Measurements from ENCODE around the gene THSD7B. TPM values are rescaled to one million over a fixed set of nuclear protein-coding genes. Genes with fewer than 3 reads are reported as not detected.

Gene THSD7B
- total RNA-seq, 1 donor = under 0.01 TPM

GRCh38 chr2:137138263-137138662, 372.9 kb downstream of the THSD7B start:
- H3K4me2 ChIP-seq (ENCODE audit: insufficient read depth, low read length) = no peak overlapping the region
- H3K4me3 ChIP-seq (ENCODE audit: insufficient read depth, low read length) = no peak overlapping the region
- H3K27me3 ChIP-seq (ENCODE audit: insufficient read depth, low read length) = no peaks in the 10 kb centered on the region
- no peak overlapping the region for H3K27ac ChIP-seq (ENCODE audit: low read depth, low read length)
- H3K36me3 ChIP-seq (ENCODE audit: insufficient read depth, low read length) = no peaks in the 10 kb centered on the region
- H4K20me1 ChIP-seq (ENCODE audit: insufficient read depth, low read length) = no peaks in the 10 kb centered on the region
- no peak for DNase-seq (ENCODE audit: insufficient read length, low spot score, missing footprints)
- TF ChIP-seq, protein P1, sequence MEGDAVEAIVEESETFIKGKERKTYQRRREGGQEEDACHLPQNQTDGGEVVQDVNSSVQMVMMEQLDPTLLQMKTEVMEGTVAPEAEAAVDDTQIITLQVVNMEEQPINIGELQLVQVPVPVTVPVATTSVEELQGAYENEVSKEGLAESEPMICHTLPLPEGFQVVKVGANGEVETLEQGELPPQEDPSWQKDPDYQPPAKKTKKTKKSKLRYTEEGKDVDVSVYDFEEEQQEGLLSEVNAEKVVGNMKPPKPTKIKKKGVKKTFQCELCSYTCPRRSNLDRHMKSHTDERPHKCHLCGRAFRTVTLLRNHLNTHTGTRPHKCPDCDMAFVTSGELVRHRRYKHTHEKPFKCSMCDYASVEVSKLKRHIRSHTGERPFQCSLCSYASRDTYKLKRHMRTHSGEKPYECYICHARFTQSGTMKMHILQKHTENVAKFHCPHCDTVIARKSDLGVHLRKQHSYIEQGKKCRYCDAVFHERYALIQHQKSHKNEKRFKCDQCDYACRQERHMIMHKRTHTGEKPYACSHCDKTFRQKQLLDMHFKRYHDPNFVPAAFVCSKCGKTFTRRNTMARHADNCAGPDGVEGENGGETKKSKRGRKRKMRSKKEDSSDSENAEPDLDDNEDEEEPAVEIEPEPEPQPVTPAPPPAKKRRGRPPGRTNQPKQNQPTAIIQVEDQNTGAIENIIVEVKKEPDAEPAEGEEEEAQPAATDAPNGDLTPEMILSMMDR (IDR thresholded peaks at IDR 0.05; ENCODE audit: extremely low read depth, low read depth, low read length) = no peak
- H3K9me3 ChIP-seq (ENCODE audit: low read depth, low read length) = no peaks in the 10 kb centered on the region
- no peaks in the 10 kb centered on the region for H3K79me2 ChIP-seq (ENCODE audit: insufficient read depth, low read length)
- no peaks in the 10 kb centered on the region for H3K4me1 ChIP-seq (ENCODE audit: insufficient read depth, low read length)
- no peak overlapping the region for H2AFZ ChIP-seq (ENCODE audit: low read length)

- H2AFZ ChIP-seq (ENCODE audit: low read length) = no peak overlapping the region
- H3K4me3 ChIP-seq (ENCODE audit: insufficient read depth, low read length) = no peak overlapping the region
- H3K36me3 ChIP-seq (ENCODE audit: insufficient read depth, low read length) = no peaks in the 10 kb centered on the region
- TF ChIP-seq, protein P1 (IDR thresholded peaks at IDR 0.05; ENCODE audit: extremely low read depth, low read depth, low read length) = no peak
- peaks cover 22% of the 10 kb centered on the region for H3K4me1 ChIP-seq (ENCODE audit: insufficient read depth, low read length)
- H3K4me2 ChIP-seq (ENCODE audit: insufficient read depth, low read length) = no peak overlapping the region
- H3K9me3 ChIP-seq (ENCODE audit: low read depth, low read length) = no peaks in the 10 kb centered on the region
- no peak overlapping the region for H3K27ac ChIP-seq (ENCODE audit: low read depth, low read length)
- DNase-seq (ENCODE audit: insufficient read length, low spot score, missing footprints) = no peak
- H3K27me3 ChIP-seq (ENCODE audit: insufficient read depth, low read length) = no peaks in the 10 kb centered on the region
- H4K20me1 ChIP-seq (ENCODE audit: insufficient read depth, low read length) = no peaks in the 10 kb centered on the region
- no peaks in the 10 kb centered on the region for H3K79me2 ChIP-seq (ENCODE audit: insufficient read depth, low read length)
Measured at GRCh38 chr2:137151731-137152130, 386.4 kb downstream of the THSD7B start.

GRCh38 chr2:137154946-137155345, 389.6 kb downstream of the THSD7B start:
- H2AFZ ChIP-seq (ENCODE audit: low read length) = no peak overlapping the region
- peak overlapping the region; percentile 64 for H3K4me2 ChIP-seq (ENCODE audit: insufficient read depth, low read length)
- H3K27ac ChIP-seq (ENCODE audit: low read depth, low read length) = peak overlapping the region; percentile 65
- no peaks in the 10 kb centered on the region for H3K36me3 ChIP-seq (ENCODE audit: insufficient read depth, low read length)
- no peak overlapping the region for H3K4me3 ChIP-seq (ENCODE audit: insufficient read depth, low read length)
- no peaks in the 10 kb centered on the region for H3K27me3 ChIP-seq (ENCODE audit: insufficient read depth, low read length)
- TF ChIP-seq, protein P1 (IDR thresholded peaks at IDR 0.05; ENCODE audit: extremely low read depth, low read depth, low read length) = no peak
- DNase-seq (ENCODE audit: insufficient read length, low spot score, missing footprints) = no peak
- H3K4me1 ChIP-seq (ENCODE audit: insufficient read depth, low read length) = peaks cover 23% of the 10 kb centered on the region
- no peaks in the 10 kb centered on the region for H4K20me1 ChIP-seq (ENCODE audit: insufficient read depth, low read length)
- no peaks in the 10 kb centered on the region for H3K9me3 ChIP-seq (ENCODE audit: low read depth, low read length)
- no peaks in the 10 kb centered on the region for H3K79me2 ChIP-seq (ENCODE audit: insufficient read depth, low read length)

GRCh38 chr2:137155356-137156104, 390.2 kb downstream of the THSD7B start:
- Histone ChIP-seq H3K79me2 (ENCODE audit: insufficient read depth, low read length) (no peaks in the 10 kb centered on the region), H3K36me3 (ENCODE audit: insufficient read depth, low read length) (no peaks in the 10 kb centered on the region), H4K20me1 (ENCODE audit: insufficient read depth, low read length) (no peaks in the 10 kb centered on the region), H3K4me1 (ENCODE audit: insufficient read depth, low read length) (peaks cover 23% of the 10 kb centered on the region), H3K27me3 (ENCODE audit: insufficient read depth, low read length) (no peaks in the 10 kb centered on the region), H3K27ac (ENCODE audit: low read depth, low read length) (peak overlapping the region; percentile 65), H3K4me2 (ENCODE audit: insufficient read depth, low read length) (peak overlapping the region; percentile 64), H3K4me3 (ENCODE audit: insufficient read depth, low read length) (no peak overlapping the region), H2AFZ (ENCODE audit: low read length) (no peak overlapping the region), H3K9me3 (ENCODE audit: low read depth, low read length) (no peaks in the 10 kb centered on the region)
- TF ChIP-seq, protein P1 (IDR thresholded peaks at IDR 0.05; ENCODE audit: extremely low read depth, low read depth, low read length) = no peak
- peak; percentile 50 for DNase-seq (ENCODE audit: insufficient read length, low spot score, missing footprints)

Measured in osteoblast (primary cell).